Memory B cell (primary cell): ENCODE measurements around the gene AKT1S1.
A peak's percentile ranks its signal among the peaks of the same experiment; 100 is the strongest.

Experiments
- ATAC-seq: fragments of 150-1000 bp; cut with Tn5 transposase; 2 replicates; pipeline ENCODE4 v1.10.0; 2021; ENCODE audit warnings: low read depth, mild to moderate bottlenecking, moderate library complexity
- DNase-seq, 2 donors: peaks; one replicate each; pipeline ENCODE4 v3.0.0; 2022; ENCODE audit warnings: low spot score in 2 of 2
- H3K27ac Mint-ChIP-seq: one replicate; pipeline ENCODE4 v1.8.0; 2022; ENCODE audit warnings: mild to moderate bottlenecking, moderate library complexity, mixed read lengths
- H3K27me3 Mint-ChIP-seq: one replicate; pipeline ENCODE4 v1.8.0; 2022; ENCODE audit warnings: mixed read lengths
- H3K36me3 Mint-ChIP-seq: one replicate; pipeline ENCODE4 v1.8.0; 2022; ENCODE audit warnings: mild to moderate bottlenecking, mixed read lengths
- H3K4me1 Mint-ChIP-seq: one replicate; pipeline ENCODE4 v1.8.0; 2022; ENCODE audit warnings: mixed read lengths
- H3K4me3 Mint-ChIP-seq: one replicate; pipeline ENCODE4 v1.8.0; 2022; ENCODE audit warnings: mild to moderate bottlenecking, moderate library complexity, mixed read lengths
- H3K9me3 Mint-ChIP-seq: one replicate; pipeline ENCODE4 v1.8.0; 2022; ENCODE audit warnings: mixed read lengths

The AKT1S1 gene

GRCh38 chr19:49872245-49873128 lies 4.7 kb downstream of the AKT1S1 start:
- Mint-ChIP-seq H3K36me3 (no peaks in the 10 kb centered on the region), H3K4me1 (peaks cover 12% of the 10 kb centered on the region), H3K4me3 (no peak overlapping the region), H3K27me3 (no peaks in the 10 kb centered on the region), H3K9me3 (no peaks in the 10 kb centered on the region), H3K27ac (no peak overlapping the region)
- DNase-seq (no peak), ATAC-seq (no peak)

- peaks cover 16% of the 10 kb centered on the region for H3K4me1 Mint-ChIP-seq
- ATAC-seq (no peak), DNase-seq (no peak)
- H3K9me3 Mint-ChIP-seq, result no peaks in the 10 kb centered on the region
- no peaks in the 10 kb centered on the region for H3K27me3 Mint-ChIP-seq
- no peak overlapping the region for H3K27ac Mint-ChIP-seq
- no peaks in the 10 kb centered on the region for H3K36me3 Mint-ChIP-seq
- H3K4me3 Mint-ChIP-seq, result no peak overlapping the region
Observed at GRCh38 chr19:49871349-49871985, 5.7 kb downstream of the AKT1S1 start.

GRCh38 chr19:49870309-49870901 lies 6.8 kb downstream of the AKT1S1 start:
- peak overlapping the region; percentile 34 for H3K4me3 Mint-ChIP-seq
- ATAC-seq (no peak), DNase-seq (no peak)
- H3K27me3 Mint-ChIP-seq, result no peaks in the 10 kb centered on the region
- H3K27ac Mint-ChIP-seq, result no peak overlapping the region
- H3K9me3 Mint-ChIP-seq, result no peaks in the 10 kb centered on the region
- no peaks in the 10 kb centered on the region for H3K36me3 Mint-ChIP-seq
- peaks cover 19% of the 10 kb centered on the region for H3K4me1 Mint-ChIP-seq

- Mint-ChIP-seq H3K4me3 (no peak overlapping the region), H3K36me3 (peaks cover 2% of the 10 kb centered on the region), H3K27ac (no peak overlapping the region), H3K9me3 (no peaks in the 10 kb centered on the region), H3K4me1 (peaks cover 17% of the 10 kb centered on the region), H3K27me3 (no peaks in the 10 kb centered on the region)
- ATAC-seq (peak; percentile 72), DNase-seq (peak; percentile 88)
Observed at GRCh38 chr19:49869484-49870308, 7.5 kb downstream of the AKT1S1 start.

- no peak overlapping the region for H3K27ac Mint-ChIP-seq
- H3K4me1 Mint-ChIP-seq, result peaks cover 17% of the 10 kb centered on the region
- H3K27me3 Mint-ChIP-seq, result no peaks in the 10 kb centered on the region
- no peaks in the 10 kb centered on the region for H3K9me3 Mint-ChIP-seq
- no peak overlapping the region for H3K4me3 Mint-ChIP-seq
- peaks cover 2% of the 10 kb centered on the region for H3K36me3 Mint-ChIP-seq
- no peak for DNase-seq
- ATAC-seq, result peak; percentile 0
Observed at GRCh38 chr19:49869009-49869483, 8.1 kb downstream of the AKT1S1 start.

- no peaks in the 10 kb centered on the region for H3K27me3 Mint-ChIP-seq
- DNase-seq (peak; percentile 84 to 87), ATAC-seq (peak; percentile 53)
- H3K27ac Mint-ChIP-seq, result peak within 1 kb of the TSS; percentile 98
- H3K9me3 Mint-ChIP-seq, result no peaks in the 10 kb centered on the region
- H3K36me3 Mint-ChIP-seq, result peaks cover 6% of the 10 kb centered on the region
- H3K4me1 Mint-ChIP-seq, result peaks cover 22% of the 10 kb centered on the region
- no peak within 1 kb of the TSS for H3K4me3 Mint-ChIP-seq
Observed at GRCh38 chr19:49866933-49867782, 10.0 kb downstream of the AKT1S1 start, which contains the start of gene PNKP. Gene PNKP (minus strand): TSS chr19:49867576. CDS start chr19:49867204, 372 bp downstream.

- ATAC-seq (no peak), DNase-seq (no peak)
- H3K4me1 Mint-ChIP-seq, result peaks cover 19% of the 10 kb centered on the region
- H3K27ac Mint-ChIP-seq, result no peak overlapping the region
- H3K9me3 Mint-ChIP-seq, result no peaks in the 10 kb centered on the region
- no peaks in the 10 kb centered on the region for H3K27me3 Mint-ChIP-seq
- H3K4me3 Mint-ChIP-seq, result no peak overlapping the region
- H3K36me3 Mint-ChIP-seq, result peaks cover 11% of the 10 kb centered on the region
Observed at GRCh38 chr19:49864890-49865289, 12.3 kb downstream of the AKT1S1 start.

- H3K9me3 Mint-ChIP-seq, result no peaks in the 10 kb centered on the region
- ATAC-seq, result no peak
Observed at GRCh38 chr19:49863935-49864320, 13.2 kb downstream of the AKT1S1 start.

GRCh38 chr19:49863254-49863934 lies 13.8 kb downstream of the AKT1S1 start:
- peaks cover 11% of the 10 kb centered on the region for H3K36me3 Mint-ChIP-seq
- peaks cover 19% of the 10 kb centered on the region for H3K4me1 Mint-ChIP-seq
- ATAC-seq (no peak), DNase-seq (no peak)
- peak overlapping the region; percentile 17 for H3K27ac Mint-ChIP-seq
- no peaks in the 10 kb centered on the region for H3K9me3 Mint-ChIP-seq
- no peak overlapping the region for H3K4me3 Mint-ChIP-seq
- no peaks in the 10 kb centered on the region for H3K27me3 Mint-ChIP-seq

More at GRCh38 chr19:49863935-49864320, 13.2 kb downstream of the AKT1S1 start:
- Mint-ChIP-seq H3K27ac (peak overlapping the region; percentile 17), H3K4me1 (peaks cover 19% of the 10 kb centered on the region), H3K4me3 (no peak overlapping the region), H3K27me3 (no peaks in the 10 kb centered on the region), H3K36me3 (peaks cover 11% of the 10 kb centered on the region)
- DNase-seq, result no peak

GRCh38 chr19:49862391-49863253 lies 14.5 kb downstream of the AKT1S1 start:
- no peak for DNase-seq
- Mint-ChIP-seq H3K27ac (no peak overlapping the region), H3K9me3 (no peaks in the 10 kb centered on the region)

GRCh38 chr19:49861541-49862378 lies 15.4 kb downstream of the AKT1S1 start:
- Mint-ChIP-seq H3K27me3 (no peaks in the 10 kb centered on the region), H3K27ac (no peak overlapping the region), H3K9me3 (no peaks in the 10 kb centered on the region), H3K36me3 (peaks cover 11% of the 10 kb centered on the region), H3K4me1 (peaks cover 15% of the 10 kb centered on the region), H3K4me3 (no peak overlapping the region)
- ATAC-seq, result no peak
- no peak for DNase-seq

More at GRCh38 chr19:49862391-49863253, 14.5 kb downstream of the AKT1S1 start:
- no peak overlapping the region for H3K4me3 Mint-ChIP-seq
- H3K27me3 Mint-ChIP-seq, result no peaks in the 10 kb centered on the region
- ATAC-seq, result no peak
- peaks cover 18% of the 10 kb centered on the region for H3K4me1 Mint-ChIP-seq
- peaks cover 11% of the 10 kb centered on the region for H3K36me3 Mint-ChIP-seq
